HepG2 (cell line): ENCODE data around the gene TRIM31. TPM values are rescaled to one million over a fixed set of nuclear protein-coding genes. Genes with fewer than 3 reads are reported as not detected.
A peak's percentile ranks its signal among the peaks of the same experiment; 100 is the strongest.

Experiments
- AHR ChIP-seq: IDR thresholded peaks from 2 replicates; pipeline ENCODE4 v1.6.1; 2018; ENCODE audit warnings: missing genetic modification reagents, missing compliant biosample characterization
- BRD4 ChIP-seq: sonication (generic); formaldehyde crosslinking; IDR thresholded peaks from 2 replicates; pipeline ENCODE4 v1.4.0; 2020; ENCODE audit warnings: missing genetic modification reagents
- DNMT1 ChIP-seq: sonication (generic); formaldehyde crosslinking; IDR thresholded peaks from 2 replicates; pipeline ENCODE4 v1.5.1; 2020; ENCODE audit warnings: mild to moderate bottlenecking, missing genetic modification reagents
- ELF1 ChIP-seq: sonication (generic); formaldehyde crosslinking; IDR thresholded peaks from 2 replicates; pipeline ENCODE4 v1.4.0; 2020; ENCODE audit warnings: missing genetic modification reagents
- EZH2 ChIP-seq: conservative IDR thresholded peaks from 2 replicates; pipeline ENCODE4 v1.6.1; 2012; ENCODE audit warnings: mild to moderate bottlenecking, low read depth, low read length, moderate library complexity
- GTF3A ChIP-seq: sonication (generic); formaldehyde crosslinking; conservative IDR thresholded peaks from 2 replicates; pipeline ENCODE4 v1.4.0; 2020; ENCODE audit warnings: mild to moderate bottlenecking, missing genetic modification reagents
- JDP2 ChIP-seq: sonication (generic); formaldehyde crosslinking; IDR thresholded peaks from 2 replicates; pipeline ENCODE4 v1.8.1; 2022; ENCODE audit warnings: missing genetic modification reagents, borderline replicate concordance
- KDM2A ChIP-seq: sonication (generic); formaldehyde crosslinking; IDR thresholded peaks from 2 replicates; pipeline ENCODE4 v1.4.0; 2020; ENCODE audit warnings: low read depth, missing genetic modification reagents, borderline replicate concordance
- PBX2 ChIP-seq: IDR thresholded peaks from 2 replicates; pipeline ENCODE4 v1.6.1; 2016; ENCODE audit warnings: control low read depth
- SCMH1 ChIP-seq: sonication (generic); formaldehyde crosslinking; IDR thresholded peaks from 2 replicates; pipeline ENCODE4 v1.9.0; 2021; ENCODE audit warnings: missing genetic modification reagents, mild to moderate bottlenecking, borderline replicate concordance
- SSRP1 ChIP-seq: IDR thresholded peaks from 2 replicates; pipeline ENCODE4 v1.6.1; 2016; ENCODE audit warnings: control low read depth
- TFAP4 ChIP-seq: sonication (generic); IDR thresholded peaks from 2 replicates; pipeline ENCODE4 v1.6.1; 2016; ENCODE audit warnings: low read depth, borderline replicate concordance
- THAP9 ChIP-seq: sonication (generic); formaldehyde crosslinking; IDR thresholded peaks from 2 replicates; pipeline ENCODE4; 2020; ENCODE audit warnings: missing genetic modification reagents, mild to moderate bottlenecking, borderline replicate concordance
- YEATS2 ChIP-seq: sonication (generic); formaldehyde crosslinking; IDR thresholded peaks from 2 replicates; pipeline ENCODE4 v1.4.0; 2020; ENCODE audit warnings: missing genetic modification reagents, borderline replicate concordance
- ZBTB39 ChIP-seq: sonication (generic); formaldehyde crosslinking; IDR thresholded peaks from 2 replicates; pipeline ENCODE4 v1.5.0; 2020; ENCODE audit warnings: missing genetic modification reagents
- ZNF33B ChIP-seq: sonication (generic); formaldehyde crosslinking; IDR thresholded peaks from 2 replicates; pipeline ENCODE4 v1.5.1; 2020; ENCODE audit warnings: mild to moderate bottlenecking, missing genetic modification reagents
- ZNF687 ChIP-seq: sonication (generic); formaldehyde crosslinking; IDR thresholded peaks from 2 replicates; pipeline ENCODE4 v1.5.1; 2020; ENCODE audit warnings: mild to moderate bottlenecking, missing genetic modification reagents, moderate library complexity
- ZNF792 ChIP-seq: IDR thresholded peaks from 2 replicates; pipeline ENCODE4 v1.6.1; 2016
- polyA plus RNA-seq, 8 experiments: library from polyadenylated mRNA; depleted of rRNA in 3 of 8; stranded (reverse) in 7 of 8; unstranded in 1 of 8; fragments of >200 nt; fragmentation: Illumina TruSeq in 4 of 8; extraction: Trizol in 4 of 8; gene quantifications; 2 replicates each; pipeline versions ENCODE4 v1.2.1 to v1.2.3, GENCODE V29; 2011 to 2016; ENCODE audit warnings: low read depth in 4 of 8, missing spikeins in 1 of 8, mixed read lengths in 1 of 8; ENCODE audit not compliant: insufficient read depth in 1 of 8
- total RNA-seq, 5 experiments: library from RNA; depleted of rRNA; stranded (reverse); fragments of >200 nt; fragmentation: Illumina TruSeq; extraction: Trizol; gene quantifications; 2 replicates each; pipeline ENCODE4 v1.2.3, GENCODE V29; 2016; ENCODE audit warnings: low read depth in 1 of 5

TRIM31 gene
- total and polyA plus RNA-seq, 2 of the 13 experiments (the other 11 are each of a cell fraction or from before 2014, with no cell fraction given) = 0.13 to 0.51 TPM

GRCh38 chr6:30135757-30136156, 22.9 kb upstream of the TRIM31 start, which contains the start of gene TRIM40 (continued):
- TF ChIP-seq ZNF687 (CRISPR knock-in tag) = no peak
- TF ChIP-seq AHR (CRISPR knock-in tag) = no peak
- no peak for TF ChIP-seq PBX2 (CRISPR knock-in tag)
- TF ChIP-seq EZH2 = no peak
- no peak for TF ChIP-seq SSRP1 (CRISPR knock-in tag)
- no peak for TF ChIP-seq KDM2A (CRISPR knock-in tag)
- no peak for TF ChIP-seq THAP9 (CRISPR knock-in tag)
- TF ChIP-seq ZBTB39 (CRISPR knock-in tag) = no peak
- TF ChIP-seq ELF1 (CRISPR knock-in tag) = 0 out of 2 replicates have a peak, but pooled peaks have one; percentile 31
- no peak for TF ChIP-seq SCMH1 (CRISPR knock-in tag)
- no peak for TF ChIP-seq GTF3A (CRISPR knock-in tag)
- TF ChIP-seq TFAP4 = no peak
- no peak for TF ChIP-seq ZNF792 (CRISPR knock-in tag)
- TF ChIP-seq YEATS2 (CRISPR knock-in tag) = no peak
- TF ChIP-seq JDP2 = no peak
- no peak for TF ChIP-seq BRD4 (CRISPR knock-in tag)
- TF ChIP-seq ZNF33B (CRISPR knock-in tag) = no peak
- TF ChIP-seq DNMT1 (CRISPR knock-in tag) = no peak
